Uterus (tissue), 2 donors: ENCODE results near the gene RXFP3.

ENCODE experiments used
- CTCF ChIP-seq, 4 experiments: fragments of 200-600 bp in 2 of 4; fragments of 450-650 bp in 2 of 4; sonication (generic) in 2 of 4; IDR thresholded peaks; one replicate each; pipeline ENCODE4 v1.5.1; 2016 to 2019; ENCODE audit warnings: antibody characterized with exemption in 4 of 4, mild to moderate bottlenecking in 2 of 4, moderate library complexity in 1 of 4
- POLR2A ChIP-seq, 2 donors: fragments of 450-650 bp; IDR thresholded peaks; one replicate each; pipeline ENCODE4 v1.6.1; 2016; ENCODE audit warnings: antibody characterized with exemption in 2 of 2, mild to moderate bottlenecking in 1 of 2, moderate library complexity in 1 of 2

DNA sequence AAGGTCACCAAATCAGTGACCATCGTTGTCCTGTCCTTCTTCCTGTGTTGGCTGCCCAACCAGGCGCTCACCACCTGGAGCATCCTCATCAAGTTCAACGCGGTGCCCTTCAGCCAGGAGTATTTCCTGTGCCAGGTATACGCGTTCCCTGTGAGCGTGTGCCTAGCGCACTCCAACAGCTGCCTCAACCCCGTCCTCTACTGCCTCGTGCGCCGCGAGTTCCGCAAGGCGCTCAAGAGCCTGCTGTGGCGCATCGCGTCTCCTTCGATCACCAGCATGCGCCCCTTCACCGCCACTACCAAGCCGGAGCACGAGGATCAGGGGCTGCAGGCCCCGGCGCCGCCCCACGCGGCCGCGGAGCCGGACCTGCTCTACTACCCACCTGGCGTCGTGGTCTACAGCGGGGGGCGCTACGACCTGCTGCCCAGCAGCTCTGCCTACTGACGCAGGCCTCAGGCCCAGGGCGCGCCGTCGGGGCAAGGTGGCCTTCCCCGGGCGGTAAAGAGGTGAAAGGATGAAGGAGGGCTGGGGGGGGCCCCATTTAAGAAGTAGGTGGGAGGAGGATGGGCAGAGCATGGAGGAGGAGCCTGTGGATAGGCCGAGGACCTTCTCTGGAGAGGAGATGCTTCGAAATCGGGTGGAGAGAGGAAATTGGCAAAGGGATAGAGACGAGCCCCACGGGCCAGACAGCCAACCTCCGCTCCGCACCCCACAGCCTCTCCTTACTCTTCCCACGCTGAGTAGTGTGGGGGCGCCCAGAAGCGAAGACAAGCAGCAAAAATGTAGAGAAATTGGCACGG lies 1.7 kb downstream of the RXFP3 start:
- no peak for TF ChIP-seq CTCF (IDR thresholded peaks at IDR 0.05)
- TF ChIP-seq POLR2A (IDR thresholded peaks at IDR 0.05) = no peak
